NCI-H524 (cell line): ENCODE data around the gene DIAPH1.

Source experiments
- DNase-seq, 2 experiments: peaks; one replicate each; lab custom pipeline; 2025; lab: John Stamatoyannopoulos, UW

DIAPH1 gene

GRCh38 chr5:141560725-141561483, 57.9 kb downstream of the DIAPH1 start:
- DNase-seq = peak; percentile 93 to 95

GRCh38 chr5:141560151-141560550, 58.6 kb downstream of the DIAPH1 start:
- peak; percentile 56 to 65 for DNase-seq

- no peak for DNase-seq
Measured at GRCh38 chr5:141559461-141559860, 59.3 kb downstream of the DIAPH1 start.

- DNase-seq = no peak
Measured at GRCh38 chr5:141558150-141558549, 60.6 kb downstream of the DIAPH1 start.

DNA sequence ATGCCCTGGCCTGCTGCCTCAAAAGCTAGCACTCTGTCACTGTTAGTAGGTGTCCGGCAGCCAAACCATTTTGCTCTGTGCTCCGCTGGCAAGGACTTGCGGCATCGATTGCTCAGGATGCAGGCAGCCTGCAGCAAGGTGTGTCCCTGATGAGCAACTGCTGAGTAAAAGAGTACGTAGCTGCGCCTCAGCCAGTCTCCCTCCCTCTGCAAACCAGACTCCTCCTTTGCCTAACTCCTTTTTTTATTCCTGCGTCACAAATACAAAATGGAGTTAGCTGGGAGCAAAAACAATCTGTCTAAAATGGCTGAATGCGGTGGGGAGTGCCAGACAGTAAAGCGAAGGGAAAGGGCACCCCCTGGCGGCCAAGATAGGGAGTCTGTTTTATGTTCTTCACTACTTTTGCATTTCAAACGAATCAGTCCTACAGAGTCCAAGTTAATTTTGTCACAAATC, 61.1 kb downstream of the DIAPH1 start:
- peak; percentile 71 to 77 for DNase-seq

DNA sequence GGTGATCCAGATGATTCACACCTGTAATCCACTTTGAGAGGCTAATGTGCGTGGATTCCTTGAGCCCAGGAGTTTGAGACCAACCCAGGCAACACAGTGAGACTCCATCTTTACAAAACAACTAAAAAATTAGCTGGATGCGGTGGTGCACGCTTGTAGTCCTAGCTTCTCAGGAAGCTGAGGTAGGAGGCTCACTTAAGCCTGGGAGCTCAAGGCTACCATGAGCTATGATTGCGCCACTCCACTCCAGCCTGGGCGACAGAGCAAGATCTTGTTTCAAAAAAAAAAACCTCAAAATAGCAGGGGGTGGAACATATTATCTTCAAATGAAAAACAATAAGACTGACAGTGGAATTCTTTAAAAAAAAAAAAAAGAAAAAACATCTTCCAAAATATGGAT, 70.9 kb downstream of the DIAPH1 start:
- no peak for DNase-seq

DNA sequence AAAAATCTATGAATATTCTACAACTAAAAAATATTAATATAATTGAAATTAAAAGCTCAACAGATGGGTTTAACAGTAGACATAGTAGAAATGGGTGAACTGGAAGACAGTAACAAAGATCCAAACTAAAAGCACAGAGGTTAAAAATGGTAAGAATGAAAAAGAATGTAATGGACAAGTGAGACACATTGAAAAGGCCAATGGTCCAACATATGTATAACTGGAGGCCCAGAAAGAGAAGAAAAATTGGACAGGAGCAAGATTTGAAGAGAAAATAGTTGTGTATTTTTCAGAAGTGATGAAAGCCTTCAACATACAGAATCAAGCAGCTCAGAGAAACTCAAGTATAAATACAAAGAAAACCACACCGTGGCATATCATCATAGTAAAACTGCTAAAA, 71.3 kb downstream of the DIAPH1 start:
- DNase-seq = no peak

DNA sequence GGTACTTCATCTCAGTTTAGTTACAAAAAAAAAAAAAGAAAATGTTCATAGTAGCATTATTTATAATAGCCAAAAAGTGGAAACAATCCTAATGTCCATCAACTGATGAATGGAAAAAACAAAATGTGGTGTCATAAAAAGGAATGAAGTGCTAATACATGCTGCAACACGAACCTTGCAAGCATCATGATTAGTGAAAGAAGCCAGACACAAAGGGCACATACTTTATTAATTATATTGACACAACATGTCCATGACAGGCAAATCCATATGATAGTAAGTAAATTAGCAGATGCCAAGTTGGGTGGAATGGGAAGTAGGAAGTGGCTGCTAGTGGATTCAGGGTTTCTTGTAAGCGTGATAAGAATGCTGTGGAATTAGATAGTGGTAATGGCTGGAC, 75.7 kb downstream of the DIAPH1 start:
- DNase-seq = no peak

- no peak for DNase-seq
Measured at GRCh38 chr5:141534492-141535213, 84.1 kb downstream of the DIAPH1 start.

DNA sequence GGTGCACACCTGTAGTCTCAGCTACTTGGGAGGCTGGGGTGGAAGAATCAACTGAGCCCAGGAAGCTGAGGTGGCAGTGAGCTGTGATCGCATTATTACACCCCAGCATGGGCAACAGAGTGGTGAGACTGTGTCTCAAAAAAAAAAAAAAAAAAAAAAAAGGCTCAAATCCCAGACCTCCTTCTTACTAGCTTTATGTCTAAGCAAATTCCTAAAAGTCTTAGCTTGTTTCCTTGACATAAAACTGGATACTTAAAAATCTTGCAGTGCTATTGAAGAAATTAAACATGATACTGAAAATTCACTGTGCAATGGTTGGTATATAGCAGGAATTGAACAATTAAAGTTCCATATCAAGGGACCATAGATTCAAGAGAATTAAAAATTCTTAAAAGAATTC, 84.9 kb downstream of the DIAPH1 start:
- DNase-seq = no peak

- DNase-seq = no peak
Measured at GRCh38 chr5:141532726-141533125, 86.1 kb downstream of the DIAPH1 start.

- DNase-seq = no peak
Measured at GRCh38 chr5:141529873-141530272, 88.9 kb downstream of the DIAPH1 start.

GRCh38 chr5:141529002-141529401, 89.8 kb downstream of the DIAPH1 start:
- no peak for DNase-seq

DNA sequence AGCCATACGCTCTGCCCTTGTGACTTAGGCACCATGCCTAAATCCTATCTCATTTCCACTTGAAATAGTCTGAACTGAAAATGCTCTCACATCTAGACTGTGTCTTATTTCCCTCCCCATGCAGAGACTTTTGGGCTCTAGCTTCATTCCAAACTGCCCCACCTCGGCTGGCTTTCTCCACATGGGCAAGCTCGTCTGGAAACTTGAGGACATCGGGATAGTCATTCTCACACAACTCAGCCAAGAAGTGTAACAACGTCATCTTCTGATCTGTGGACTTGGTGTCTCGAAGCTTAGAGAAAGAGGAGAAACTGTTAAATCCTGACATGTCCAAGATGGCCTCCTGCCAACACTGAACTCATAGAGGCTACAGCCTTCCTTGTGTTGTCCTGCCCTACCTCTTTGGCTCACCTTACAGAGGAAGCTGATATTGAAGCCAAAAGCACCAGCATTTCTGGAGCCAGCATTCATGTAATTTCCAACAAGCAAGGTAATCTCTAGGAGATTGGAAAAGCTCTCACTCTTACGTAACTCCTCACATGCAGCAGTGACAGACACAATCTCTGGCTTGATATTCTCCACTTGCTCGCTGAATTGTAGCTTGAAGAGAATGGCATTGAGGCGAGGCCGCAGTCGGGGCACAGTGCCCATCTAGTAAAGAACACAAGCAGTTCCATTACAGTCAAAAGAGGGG, 90.4 kb downstream of the DIAPH1 start:
- no peak for DNase-seq

GRCh38 chr5:141527426-141527825, 91.4 kb downstream of the DIAPH1 start:
- no peak for DNase-seq

DNA sequence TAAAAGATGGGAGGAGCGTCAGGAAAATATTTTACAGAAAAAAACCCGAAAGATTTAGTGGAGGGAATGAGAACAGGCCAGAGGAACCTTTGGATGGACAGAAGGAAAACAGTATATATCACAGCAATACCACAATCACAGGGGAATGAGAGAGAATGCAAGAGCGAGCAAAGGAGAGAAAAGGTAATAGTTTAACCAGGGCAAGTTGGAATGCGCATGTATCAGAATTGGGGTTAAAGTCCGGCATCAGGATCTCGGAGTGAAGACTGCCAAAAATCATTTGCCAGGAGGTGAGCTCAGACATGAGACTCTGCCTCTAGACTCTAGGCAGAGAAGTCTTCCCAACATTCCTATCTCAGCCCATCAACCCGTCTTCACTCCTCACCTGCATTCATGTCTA, 93.1 kb downstream of the DIAPH1 start:
- no peak for DNase-seq

- DNase-seq = peak; percentile 92 to 96
Measured at GRCh38 chr5:141524604-141525597, 93.9 kb downstream of the DIAPH1 start.

DNA sequence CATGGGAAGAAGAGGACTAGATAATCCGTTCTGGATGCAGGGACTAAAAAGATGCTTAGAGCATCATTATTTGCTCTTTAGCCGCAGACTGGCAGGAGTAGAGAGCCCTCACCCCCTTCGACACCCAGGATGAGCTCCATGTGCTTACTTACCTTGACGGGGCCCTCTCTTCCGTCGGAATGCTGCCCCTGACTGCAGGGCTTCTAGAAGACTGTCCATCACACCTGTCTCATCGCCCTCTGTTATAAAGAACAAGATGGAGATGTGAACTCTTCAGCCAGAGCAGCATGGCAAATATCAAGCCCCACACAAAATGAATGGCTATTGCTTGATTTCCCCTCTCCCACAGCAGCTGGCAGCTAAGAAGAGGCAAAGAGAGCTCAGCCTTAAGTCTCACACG, 94.8 kb downstream of the DIAPH1 start:
- DNase-seq = no peak

- no peak for DNase-seq
Measured at GRCh38 chr5:141522301-141522700, 96.5 kb downstream of the DIAPH1 start.

DNA sequence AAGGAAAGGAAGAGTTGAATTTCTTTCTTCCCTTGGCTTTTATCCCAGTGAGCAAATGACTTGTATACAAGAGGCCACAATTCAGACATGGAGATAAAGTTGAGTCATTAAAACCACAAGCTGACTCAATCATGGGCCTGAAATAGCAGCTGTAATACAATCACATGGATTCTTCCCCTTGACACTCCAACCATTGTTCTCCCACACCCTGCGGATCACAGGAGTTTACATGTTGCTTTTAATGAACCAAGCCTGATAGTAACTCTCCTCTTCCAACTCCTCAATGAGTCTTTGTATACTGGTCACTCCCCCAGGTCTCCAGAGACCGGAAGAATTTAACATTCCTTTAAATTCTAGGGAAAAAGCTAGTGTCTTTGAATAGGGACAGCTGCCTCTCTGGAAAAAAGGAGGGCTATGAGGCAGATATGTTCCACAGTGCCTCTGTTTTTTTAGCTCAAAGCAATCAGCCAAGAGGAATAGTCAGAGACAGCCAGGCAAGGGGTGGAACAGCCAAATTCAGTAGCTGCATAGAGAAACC, 97.5 kb downstream of the DIAPH1 start:
- no peak for DNase-seq
